GM19452 (cell line): Measurements from ENCODE around the gene ITGB4.
A peak's percentile ranks its signal among the peaks of the same experiment; 100 is the strongest.

Source experiments
- ATAC-seq: cut with Tn5 transposase; IDR thresholded peaks from one replicate; pipeline ENCODE4 v1.9.1; 2021; ENCODE audit not compliant: unreplicated experiment

Gene ITGB4

DNA sequence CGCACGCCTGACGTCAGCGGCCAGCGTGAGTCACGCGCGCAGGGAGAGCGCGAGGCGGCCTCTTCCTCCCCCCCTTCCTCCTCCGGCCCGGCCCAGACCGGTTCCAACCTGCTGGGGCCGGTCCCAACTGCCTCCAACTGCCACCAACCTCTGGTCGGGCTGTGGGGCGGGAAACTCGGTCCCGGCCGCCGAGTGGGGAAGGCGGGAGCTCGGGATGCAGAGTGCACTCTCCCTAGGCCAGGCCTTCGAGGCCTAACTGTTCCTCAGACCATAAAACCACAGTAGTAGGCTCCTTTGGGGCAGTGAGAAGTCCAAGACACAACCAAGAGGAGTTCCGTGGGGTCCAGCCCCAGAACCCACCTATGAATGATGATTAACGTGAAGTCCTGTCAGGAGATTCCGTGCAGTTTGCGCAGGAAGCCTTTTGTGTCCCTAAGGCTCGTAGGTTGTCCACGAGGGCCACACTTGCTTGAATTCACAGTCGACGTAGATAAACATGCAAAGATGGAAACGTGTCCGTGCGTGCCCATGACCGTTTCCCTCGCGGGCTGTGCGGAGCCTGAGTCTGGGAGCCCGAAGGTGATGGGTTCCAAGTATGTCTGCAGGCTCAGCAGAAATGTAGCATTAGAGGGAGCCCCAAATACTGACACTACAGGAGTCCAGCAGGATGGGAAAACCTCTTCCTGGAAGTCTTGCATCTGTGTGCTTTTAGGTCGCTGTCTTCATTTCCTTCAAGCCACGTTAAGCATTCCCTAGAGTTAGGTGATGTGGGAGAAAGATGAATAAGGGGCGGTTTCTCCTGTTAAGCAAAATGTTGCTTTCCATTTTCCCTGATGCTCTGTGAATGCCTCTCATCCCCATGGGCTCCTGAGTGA, 64.0 kb downstream of the ITGB4 start:
- peak; percentile 46 for ATAC-seq

DNA sequence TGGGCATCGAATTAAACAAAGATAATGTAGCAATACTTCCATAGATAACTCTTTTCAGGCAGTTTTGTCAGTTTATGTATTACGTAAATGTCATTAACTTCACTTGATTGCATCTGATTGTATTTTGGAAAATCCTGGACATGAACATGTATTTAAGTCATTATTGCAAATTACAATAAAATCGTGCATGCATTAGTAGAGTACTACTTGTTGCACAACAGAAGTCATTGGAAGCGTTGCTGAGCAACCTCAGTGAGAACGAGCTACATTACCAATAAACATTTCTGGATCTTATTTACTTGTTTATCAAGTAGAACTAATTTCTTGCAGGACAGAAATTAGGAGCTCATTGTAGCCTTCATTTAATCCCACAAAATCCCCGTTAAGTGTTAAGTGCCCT, 70.0 kb downstream of the ITGB4 start:
- no peak for ATAC-seq

DNA sequence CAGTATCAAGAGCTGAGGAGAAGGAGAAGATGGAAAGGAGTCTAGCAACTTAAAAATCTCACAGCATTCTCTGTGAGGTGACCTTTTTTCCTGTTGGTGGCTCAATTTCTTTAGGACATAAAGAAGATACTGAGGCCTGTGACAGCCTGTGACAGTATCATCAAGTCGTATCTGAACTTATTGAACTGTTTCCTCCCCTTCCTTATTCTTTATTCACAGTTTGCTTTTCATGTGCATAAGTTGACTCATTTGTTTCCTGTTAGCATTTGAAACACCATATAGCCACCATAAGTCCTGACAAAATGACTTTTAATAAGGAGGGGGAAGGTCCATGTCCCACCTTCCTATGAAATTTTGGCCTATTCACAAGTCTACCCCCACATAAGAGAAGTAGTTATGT, 72.2 kb downstream of the ITGB4 start:
- ATAC-seq, result no peak

DNA sequence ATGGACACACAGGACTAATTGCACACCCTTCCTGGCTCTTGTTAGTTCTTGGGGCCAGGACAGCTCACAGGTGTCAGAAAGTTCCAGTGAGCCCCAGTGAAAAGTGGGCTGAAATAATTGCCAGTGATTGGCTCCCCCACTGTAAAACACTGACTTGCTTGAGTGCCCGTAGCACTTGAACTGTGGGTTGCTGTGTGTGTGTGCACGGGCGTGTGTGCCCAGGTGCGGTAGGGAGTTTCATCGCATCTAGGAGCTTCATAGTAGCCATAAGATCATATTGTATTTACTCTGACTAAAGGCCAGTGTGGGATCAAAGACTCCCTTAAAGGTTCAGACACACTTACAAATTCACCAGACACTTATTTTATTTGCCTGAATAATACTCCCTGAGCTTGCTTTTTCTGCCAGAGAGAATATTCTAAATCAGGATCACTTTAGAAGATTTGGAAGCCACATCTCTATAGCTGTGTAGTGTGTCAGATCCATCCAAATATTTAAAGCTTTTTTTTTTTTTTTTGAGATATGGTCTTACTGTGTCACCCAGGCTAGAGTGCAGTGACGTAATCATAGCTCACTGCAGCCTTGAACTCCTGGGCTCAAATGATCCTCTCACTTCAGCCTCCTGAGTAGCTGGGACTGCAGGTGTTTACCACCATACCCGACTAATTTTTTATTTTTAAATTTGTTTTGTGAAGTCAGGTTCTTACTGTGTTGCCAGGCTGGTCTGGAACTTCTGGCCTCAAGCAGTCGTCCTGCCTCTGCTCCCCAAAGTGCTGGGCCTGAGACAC, 74.8 kb downstream of the ITGB4 start:
- no peak for ATAC-seq

DNA sequence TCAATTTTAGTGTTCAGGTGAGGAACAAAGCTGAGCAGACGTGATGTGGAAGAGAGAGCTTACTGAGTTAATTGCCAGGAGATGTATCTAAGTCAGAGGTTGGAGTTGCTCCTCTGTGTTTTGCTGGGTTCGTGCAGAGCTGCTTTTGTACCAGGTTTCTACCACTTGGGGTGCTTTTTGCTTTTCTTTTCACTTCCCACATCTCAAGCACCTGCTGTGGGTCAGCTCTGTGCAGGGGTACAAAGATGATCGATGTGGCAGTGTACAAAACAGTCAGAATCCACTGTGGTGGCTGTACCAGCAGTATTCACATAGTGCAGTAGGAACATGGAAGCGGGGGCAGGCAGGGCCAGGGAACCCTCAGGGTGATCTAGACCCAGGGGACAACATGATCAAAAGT, 78.1 kb downstream of the ITGB4 start:
- ATAC-seq, result no peak

DNA sequence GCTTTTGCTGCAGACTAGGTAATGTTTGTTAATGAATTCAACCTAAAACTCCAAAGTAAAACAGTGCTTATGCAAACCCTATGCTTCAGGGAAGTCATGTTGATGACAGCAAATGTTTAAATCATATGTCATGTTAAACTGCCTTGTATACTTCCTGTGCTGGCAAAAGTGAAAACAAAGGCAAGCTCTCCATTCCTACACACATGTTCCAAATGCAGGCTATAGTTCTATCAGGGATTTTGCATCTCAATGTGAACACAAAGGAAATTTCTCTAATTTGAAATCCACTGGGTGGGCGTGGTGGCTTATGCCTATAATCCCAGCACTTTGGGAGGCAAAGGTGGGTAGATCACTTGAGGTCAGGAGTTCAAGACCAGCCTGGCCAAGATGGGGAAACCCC, 82.6 kb downstream of the ITGB4 start:
- ATAC-seq, result no peak

DNA sequence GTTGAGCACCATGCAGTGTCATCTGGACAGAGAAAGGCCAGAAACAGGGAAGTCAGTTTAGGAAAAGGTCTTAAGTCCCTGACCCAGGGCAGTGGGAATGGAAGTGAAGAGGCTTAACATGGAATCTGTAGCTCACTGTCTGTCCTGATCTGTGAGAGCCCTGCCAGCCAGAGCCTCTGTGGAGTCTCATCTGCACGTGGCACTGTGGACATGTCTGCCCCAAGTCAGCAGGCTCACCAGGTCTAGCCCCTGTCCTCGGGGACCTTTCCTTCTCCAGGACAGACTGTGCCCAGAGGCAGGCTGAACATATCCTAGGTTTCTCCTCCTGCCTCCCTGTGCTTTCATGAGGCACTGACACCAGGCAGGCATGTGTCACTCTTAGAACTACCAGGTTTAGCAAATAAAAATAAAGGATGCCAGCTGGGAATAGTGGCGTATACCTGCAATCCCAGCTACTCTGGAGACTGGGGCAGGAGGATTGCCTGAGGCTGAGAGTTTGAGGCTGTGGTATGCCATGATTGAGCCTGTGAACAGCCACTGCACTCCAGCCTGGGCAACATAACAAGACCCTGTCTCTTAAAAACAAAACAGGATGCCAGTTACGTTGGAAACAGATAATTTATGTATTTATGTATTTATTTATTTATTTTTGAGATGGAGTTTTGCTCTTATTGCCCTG, 85.7 kb downstream of the ITGB4 start:
- no peak for ATAC-seq
